Activated CD8-positive, alpha-beta memory T cell treated with anti-CD3 and anti-CD28 coated beads, Interleukin-2, amount 10 ng/mL, durations not matched to agents 7 days and 5 days (primary cell): Measurements from ENCODE around the gene MVB12B. TPM values are rescaled to one million over a fixed set of nuclear protein-coding genes. Genes with fewer than 3 reads are reported as not detected.

ENCODE experiments used
- ATAC-seq: fragments of 150-1000 bp; cut with Tn5 transposase; one replicate; pipeline ENCODE4 v1.10.0; 2021; ENCODE audit warnings: moderate library complexity
- CTCF ChIA-PET: fragments of 350-600 bp; sonication (Branson Sonifier 250); formaldehyde crosslinking; loops from one replicate; lab custom pipeline; 2021; ENCODE audit warnings: antibody characterized with exemption; lab: Charles Lee
- DNase-seq: peaks from one replicate; pipeline ENCODE4 v3.0.0-alpha.2; 2020
- H3K27ac Mint-ChIP-seq: one replicate; pipeline ENCODE4 v1.8.0; 2021; ENCODE audit warnings: mild to moderate bottlenecking, mixed read lengths
- H3K27me3 Mint-ChIP-seq: one replicate; pipeline ENCODE4 v1.8.0; 2021; ENCODE audit warnings: mixed read lengths
- H3K36me3 Mint-ChIP-seq: one replicate; pipeline ENCODE4 v1.8.0; 2021; ENCODE audit warnings: mild to moderate bottlenecking, mixed read lengths
- H3K4me1 Mint-ChIP-seq: one replicate; pipeline ENCODE4 v1.8.0; 2021; ENCODE audit warnings: mixed read lengths
- H3K4me3 Mint-ChIP-seq: one replicate; pipeline ENCODE4 v1.8.0; 2021; ENCODE audit warnings: mild to moderate bottlenecking, moderate library complexity, mixed read lengths
- H3K9me3 Mint-ChIP-seq: one replicate; pipeline ENCODE4 v1.8.0; 2022; ENCODE audit warnings: low read depth, mixed read lengths
- total RNA-seq, 2 experiments: library from RNA; stranded (reverse); gene quantifications; one replicate each; pipeline ENCODE4 v1.2.3, GENCODE V29; 2021

The MVB12B gene
- total RNA-seq, 2 experiments from 2014 or later = 39.2 to 57.0 TPM

DNA sequence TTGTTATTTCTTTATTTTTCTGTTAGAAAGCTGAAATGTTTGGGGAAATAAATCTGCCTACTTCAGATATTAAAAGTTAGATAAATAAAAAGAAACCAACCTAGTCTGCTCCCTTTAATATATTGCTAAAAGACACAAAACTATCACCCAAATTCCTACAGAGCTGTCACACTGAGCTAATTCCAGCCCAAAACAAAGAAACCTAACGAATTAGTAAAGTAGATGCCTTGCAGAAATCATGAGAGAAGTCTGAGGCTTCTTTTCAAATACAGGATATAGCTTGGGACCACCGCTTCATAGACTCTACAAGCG lies 164.9 kb downstream of the MVB12B start:
- Mint-ChIP-seq H3K27ac (no peak overlapping the region), H3K9me3 (no peaks in the 10 kb centered on the region), H3K27me3 (no peaks in the 10 kb centered on the region), H3K4me1 (peaks cover 16% of the 10 kb centered on the region), H3K36me3 (peaks cover 2% of the 10 kb centered on the region), H3K4me3 (no peak overlapping the region)
- ATAC-seq (no peak), DNase-seq (no peak)
- CTCF ChIA-PET = interaction anchor here (0.6 to 4.1 kb wide), 42 partner anchors 9 to 1084 kb away, joined by 3 to 84 read pairs (median 6); no protein-coding TSS in a partner anchor

- CTCF ChIA-PET = interaction anchor here (0.6 to 4.1 kb wide), 43 partner anchors 9 to 1084 kb away, joined by 3 to 84 read pairs (median 6); no protein-coding TSS in a partner anchor
- H3K4me3 Mint-ChIP-seq = no peak overlapping the region
- DNase-seq (no peak), ATAC-seq (no peak)
- H3K9me3 Mint-ChIP-seq = no peaks in the 10 kb centered on the region
- peaks cover 2% of the 10 kb centered on the region for H3K36me3 Mint-ChIP-seq
- peaks cover 16% of the 10 kb centered on the region for H3K4me1 Mint-ChIP-seq
- H3K27me3 Mint-ChIP-seq = no peaks in the 10 kb centered on the region
- no peak overlapping the region for H3K27ac Mint-ChIP-seq
Observed at GRCh38 chr9:126491949-126492348, 165.3 kb downstream of the MVB12B start.

- Mint-ChIP-seq H3K4me3 (no peak overlapping the region), H3K9me3 (no peaks in the 10 kb centered on the region), H3K36me3 (peaks cover 2% of the 10 kb centered on the region), H3K4me1 (peaks cover 23% of the 10 kb centered on the region), H3K27me3 (no peaks in the 10 kb centered on the region), H3K27ac (no peak overlapping the region)
- ATAC-seq (no peak), DNase-seq (no peak)
- CTCF ChIA-PET = interaction anchor here (0.7 to 0.9 kb wide), 2 partner anchors 20 to 96 kb away, joined by 3 to 7 read pairs; no protein-coding TSS in a partner anchor
Observed at GRCh38 chr9:126494264-126494663, 167.6 kb downstream of the MVB12B start.

GRCh38 chr9:126494746-126495145 lies 168.1 kb downstream of the MVB12B start:
- DNase-seq (no peak), ATAC-seq (no peak)
- Mint-ChIP-seq H3K27me3 (no peaks in the 10 kb centered on the region), H3K36me3 (peaks cover 2% of the 10 kb centered on the region), H3K4me3 (no peak overlapping the region), H3K4me1 (peaks cover 22% of the 10 kb centered on the region), H3K9me3 (no peaks in the 10 kb centered on the region), H3K27ac (no peak overlapping the region)
- CTCF ChIA-PET = interaction anchor here (0.7 to 0.9 kb wide), 2 partner anchors 19 to 97 kb away, joined by 3 to 7 read pairs; no protein-coding TSS in a partner anchor

DNA sequence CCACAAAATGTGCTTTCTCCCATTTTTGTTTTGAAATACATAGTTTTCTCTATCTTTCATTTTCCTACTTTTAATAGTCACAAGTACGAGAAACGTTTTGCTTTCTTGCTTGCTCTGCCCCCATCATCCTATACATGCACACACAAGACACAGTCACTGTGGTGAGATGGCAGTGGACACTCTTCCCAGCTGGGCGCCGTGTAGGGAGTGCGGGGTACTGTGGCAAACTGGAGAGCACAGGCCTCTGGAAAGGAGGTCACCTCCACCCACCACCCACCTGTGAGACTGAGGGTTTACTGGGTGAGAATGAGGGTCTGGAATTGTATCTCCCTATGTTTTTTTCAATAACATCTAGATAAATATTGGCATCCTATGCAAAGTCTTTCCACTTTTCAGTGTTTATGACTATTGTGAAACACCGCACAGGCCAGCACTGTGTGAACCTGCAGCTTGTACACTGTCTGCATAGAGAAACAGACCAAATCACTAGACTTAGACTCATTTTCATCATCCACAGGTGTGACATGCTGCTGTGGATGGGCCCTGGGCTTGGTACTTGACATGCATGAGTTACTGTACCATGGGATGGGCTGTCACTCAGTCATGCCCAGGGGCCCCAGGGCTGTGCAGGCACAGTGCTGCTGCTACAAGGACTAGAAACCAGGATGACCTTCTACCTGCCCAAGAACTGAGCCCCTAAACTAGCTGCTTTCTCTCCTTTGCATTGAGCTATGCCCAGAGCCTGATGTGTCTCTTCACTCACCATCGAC lies 169.0 kb downstream of the MVB12B start:
- no peaks in the 10 kb centered on the region for H3K9me3 Mint-ChIP-seq
- no peak overlapping the region for H3K4me3 Mint-ChIP-seq
- no peak for ATAC-seq
- CTCF ChIA-PET = interaction anchor here (0.9 to 7.1 kb wide), 2 partner anchors 60 to 97 kb away, joined by 7 to 146 read pairs; no protein-coding TSS in a partner anchor
- peaks cover 3% of the 10 kb centered on the region for H3K27me3 Mint-ChIP-seq
- no peak overlapping the region for H3K27ac Mint-ChIP-seq
- peaks cover 2% of the 10 kb centered on the region for H3K36me3 Mint-ChIP-seq
- peaks cover 15% of the 10 kb centered on the region for H3K4me1 Mint-ChIP-seq
- no peak for DNase-seq

DNA sequence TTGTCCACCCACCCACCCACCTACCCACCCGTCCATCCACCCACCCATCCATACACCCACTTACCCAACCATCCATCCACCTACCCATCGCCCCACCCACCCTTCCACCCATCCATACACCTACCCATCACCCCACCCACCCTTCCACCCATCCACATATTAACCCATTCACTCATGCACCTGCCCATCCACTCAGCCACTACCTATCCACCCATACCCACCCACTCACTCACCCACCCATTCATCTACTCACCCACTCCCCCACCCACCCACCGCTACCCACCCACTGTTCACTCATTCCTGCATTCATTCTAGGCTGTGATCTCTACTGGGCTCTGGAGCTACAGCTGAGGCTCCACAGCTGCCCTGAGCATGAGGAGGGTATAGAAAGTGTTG lies 169.6 kb downstream of the MVB12B start:
- CTCF ChIA-PET = interaction anchor here (7.1 kb wide), 1 partner anchor 60 kb away, joined by 146 read pairs; no protein-coding TSS in a partner anchor
- ATAC-seq = no peak
- no peak overlapping the region for H3K27ac Mint-ChIP-seq
- H3K36me3 Mint-ChIP-seq = peaks cover 3% of the 10 kb centered on the region
- DNase-seq = no peak
- H3K4me1 Mint-ChIP-seq = peaks cover 10% of the 10 kb centered on the region
- peaks cover 3% of the 10 kb centered on the region for H3K27me3 Mint-ChIP-seq
- H3K9me3 Mint-ChIP-seq = no peaks in the 10 kb centered on the region
- H3K4me3 Mint-ChIP-seq = no peak overlapping the region

- no peaks in the 10 kb centered on the region for H3K9me3 Mint-ChIP-seq
- CTCF ChIA-PET = interaction anchor here (1.3 to 7.1 kb wide), 4 partner anchors 12 to 195 kb away, joined by 3 to 146 read pairs (median 24); no protein-coding TSS in a partner anchor
- H3K27ac Mint-ChIP-seq = no peak overlapping the region
Observed at GRCh38 chr9:126496781-126497659, 170.4 kb downstream of the MVB12B start.

DNA sequence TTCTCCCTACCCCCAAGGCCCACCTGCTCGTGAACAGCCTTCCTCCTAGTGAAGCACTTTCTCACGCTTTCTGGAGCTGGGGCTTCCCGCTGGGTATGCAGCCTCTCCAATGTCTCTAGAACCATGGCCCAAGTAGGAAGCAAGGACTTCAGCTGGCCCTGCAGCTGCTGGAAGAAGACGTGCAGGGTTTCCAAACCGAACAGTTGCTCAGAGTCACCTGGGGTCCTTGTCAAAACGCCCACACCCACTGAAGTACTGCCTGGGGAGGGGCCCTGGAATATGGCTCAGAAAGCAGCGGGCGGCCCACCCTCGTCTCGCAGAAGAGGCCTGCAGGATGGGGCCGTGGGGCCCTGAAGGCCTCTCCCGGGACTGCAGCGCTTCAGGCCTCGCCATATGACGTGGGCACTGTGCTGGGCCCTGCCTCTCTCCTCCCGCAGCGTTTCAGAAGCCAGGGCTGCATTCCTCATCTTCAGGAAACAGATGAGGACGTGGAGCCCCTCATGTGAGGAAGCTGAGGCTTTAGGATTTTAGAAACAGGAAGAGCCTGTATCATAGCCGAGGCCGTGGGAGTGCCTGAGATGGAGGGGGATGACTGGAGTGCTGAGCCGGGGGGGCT lies 171.1 kb downstream of the MVB12B start:
- peaks cover 3% of the 10 kb centered on the region for H3K27me3 Mint-ChIP-seq
- ATAC-seq = no peak
- no peak overlapping the region for H3K27ac Mint-ChIP-seq
- H3K9me3 Mint-ChIP-seq = no peaks in the 10 kb centered on the region
- H3K4me1 Mint-ChIP-seq = peaks cover 9% of the 10 kb centered on the region
- DNase-seq = no peak
- H3K36me3 Mint-ChIP-seq = peaks cover 2% of the 10 kb centered on the region
- H3K4me3 Mint-ChIP-seq = no peak overlapping the region
- CTCF ChIA-PET = interaction anchor here (1.3 to 7.1 kb wide), 13 partner anchors 12 to 196 kb away, joined by 3 to 146 read pairs (median 12); no protein-coding TSS in a partner anchor

More at GRCh38 chr9:126496781-126497659, 170.4 kb downstream of the MVB12B start:
- H3K27me3 Mint-ChIP-seq = peaks cover 3% of the 10 kb centered on the region
- ATAC-seq = no peak
- H3K4me1 Mint-ChIP-seq = peaks cover 9% of the 10 kb centered on the region
- peaks cover 2% of the 10 kb centered on the region for H3K36me3 Mint-ChIP-seq
- H3K4me3 Mint-ChIP-seq = no peak overlapping the region
- no peak for DNase-seq

DNA sequence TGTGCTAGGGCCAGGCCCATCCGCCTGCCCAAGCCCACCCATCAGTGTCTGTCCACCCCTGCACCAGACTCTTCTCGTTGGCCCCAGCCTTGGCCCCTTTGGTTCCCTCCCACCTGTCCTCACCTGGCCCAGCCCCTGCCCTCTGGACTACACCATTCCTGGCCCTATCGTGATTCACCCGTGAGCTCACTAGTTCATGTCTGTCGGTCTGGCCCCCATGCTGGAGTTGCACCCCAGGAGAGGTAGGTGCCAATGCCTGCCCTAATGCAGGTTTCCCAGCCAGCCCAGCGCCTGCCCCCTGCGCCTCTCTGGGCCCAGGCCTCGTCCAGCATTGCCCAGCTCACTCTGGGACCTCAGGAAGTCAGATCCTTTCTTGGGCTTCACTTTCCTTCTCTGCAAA lies 171.7 kb downstream of the MVB12B start:
- ATAC-seq (no peak), DNase-seq (no peak)
- no peak overlapping the region for H3K27ac Mint-ChIP-seq
- no peaks in the 10 kb centered on the region for H3K9me3 Mint-ChIP-seq
- H3K4me1 Mint-ChIP-seq = peaks cover 9% of the 10 kb centered on the region
- H3K27me3 Mint-ChIP-seq = peaks cover 3% of the 10 kb centered on the region
- CTCF ChIA-PET = interaction anchor here (0.8 to 7.1 kb wide), 30 partner anchors 11 to 1091 kb away, joined by 3 to 146 read pairs (median 5); no protein-coding TSS in a partner anchor
- peaks cover 2% of the 10 kb centered on the region for H3K36me3 Mint-ChIP-seq
- no peak overlapping the region for H3K4me3 Mint-ChIP-seq

GRCh38 chr9:126499005-126499910 lies 172.6 kb downstream of the MVB12B start:
- peaks cover 3% of the 10 kb centered on the region for H3K27me3 Mint-ChIP-seq
- H3K9me3 Mint-ChIP-seq = no peaks in the 10 kb centered on the region
- CTCF ChIA-PET = interaction anchor here (0.7 to 7.1 kb wide), 49 partner anchors 8 to 1092 kb away, joined by 3 to 146 read pairs (median 4); no protein-coding TSS in a partner anchor
- no peak overlapping the region for H3K4me3 Mint-ChIP-seq
- H3K36me3 Mint-ChIP-seq = peaks cover 2% of the 10 kb centered on the region
- DNase-seq (no peak), ATAC-seq (peak; percentile 62)
- peaks cover 9% of the 10 kb centered on the region for H3K4me1 Mint-ChIP-seq
- H3K27ac Mint-ChIP-seq = peak overlapping the region; percentile 32

DNA sequence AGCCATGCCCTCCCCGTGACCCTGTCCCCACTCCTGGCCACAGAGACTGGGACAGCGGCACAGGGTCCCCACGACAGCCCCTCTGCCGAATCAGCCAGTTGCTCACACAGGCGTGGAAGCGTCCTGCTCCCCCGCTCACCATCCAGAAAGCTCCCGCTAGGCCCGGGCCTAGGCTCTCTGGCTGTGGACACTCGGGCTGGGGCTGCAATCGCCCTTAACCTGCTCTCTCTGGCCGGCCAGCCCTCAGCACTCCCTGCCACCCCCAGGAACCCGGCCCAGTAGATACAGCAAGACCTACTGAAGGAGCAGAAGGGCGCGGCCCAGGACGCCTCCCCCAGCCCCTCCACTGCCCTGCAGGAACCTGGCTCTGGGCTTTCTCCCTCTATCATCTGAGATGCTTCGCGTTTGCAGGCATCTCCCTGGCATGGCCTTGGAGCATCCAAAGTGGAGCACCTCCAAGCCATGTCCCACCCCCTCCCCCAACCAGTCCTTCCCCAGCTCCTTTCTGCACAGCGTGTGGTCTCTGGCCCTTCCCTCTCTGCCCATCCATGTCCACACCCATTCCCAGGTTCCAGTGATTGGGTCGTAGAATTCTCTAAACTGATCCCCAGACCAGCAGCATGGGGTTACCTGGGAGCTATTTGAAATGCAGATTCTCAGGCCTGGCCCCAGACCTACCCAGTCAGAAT lies 173.4 kb downstream of the MVB12B start:
- H3K9me3 Mint-ChIP-seq = no peaks in the 10 kb centered on the region
- no peak overlapping the region for H3K4me3 Mint-ChIP-seq
- H3K27ac Mint-ChIP-seq = no peak overlapping the region
- H3K36me3 Mint-ChIP-seq = peaks cover 2% of the 10 kb centered on the region
- peaks cover 3% of the 10 kb centered on the region for H3K27me3 Mint-ChIP-seq
- DNase-seq (no peak), ATAC-seq (no peak)
- CTCF ChIA-PET = interaction anchor here (0.8 to 7.1 kb wide), 34 partner anchors 9 to 1093 kb away, joined by 3 to 146 read pairs (median 5); no protein-coding TSS in a partner anchor
- peaks cover 9% of the 10 kb centered on the region for H3K4me1 Mint-ChIP-seq
